A549 (cell line): ENCODE data around the gene SDS. TPM values are rescaled to one million over a fixed set of nuclear protein-coding genes. Genes with fewer than 3 reads are reported as not detected.

Source experiments
- ATAC-seq, 2 experiments: fragments of 200-7000 bp in 1 of 2; fragments of >200 bp in 1 of 2; cut with Nextera tagmentation in 1 of 2; cut with Tn5 transposase in 1 of 2; 3 replicates each; pipeline versions ENCODE4 v1.8.0 to v1.9.1; 2018 to 2020; ENCODE audit warnings: mild to moderate bottlenecking in 1 of 2, moderate library complexity in 1 of 2
- CTCF ChIA-PET: fragments of 300-600 bp; sonication (Branson Sonifier 250); formaldehyde crosslinking; extraction: SDS; loops from one replicate; lab custom pipeline; 2021; ENCODE audit warnings: antibody characterized with exemption, inconsistent platforms; lab: Yijun Ruan, JAX
- POLR2A ChIA-PET: fragments of 350-600 bp; formaldehyde crosslinking; extraction: SDS; loops from one replicate; lab custom pipeline; 2021; ENCODE audit warnings: antibody characterized with exemption, inconsistent platforms; lab: Yijun Ruan, JAX
- DNase-seq, 2 experiments: peaks; one replicate each; pipeline versions ENCODE4 v3.0.0 to v3.0.0-alpha.2; 2011 to 2016; ENCODE audit warnings: low read depth in 1 of 2, low spot score in 1 of 2
- FAIRE-seq: peaks from 2 replicates; lab custom pipeline; 2011; peaks lifted over from hg19 to GRCh38; lab: Jason Lieb, UNC
- H3K27ac ChIP-seq, 2 experiments: fragments of >200 bp; sonication (Bioruptor Twin); formaldehyde crosslinking; 3 replicates each; pipeline ENCODE4 v1.5.1; 2016 to 2017
- H3K4me1 ChIP-seq: fragments of >200 bp; sonication (Bioruptor Twin); formaldehyde crosslinking; 3 replicates; pipeline ENCODE4 v1.6.1; 2016
- H3K4me2 ChIP-seq: fragments of >200 bp; sonication (Bioruptor Twin); formaldehyde crosslinking; 3 replicates; pipeline ENCODE4 v1.6.1; 2016
- H3K4me3 ChIP-seq: fragments of >200 bp; sonication (Bioruptor Twin); formaldehyde crosslinking; 3 replicates; pipeline ENCODE4 v1.5.1; 2016
- H3K9me3 ChIP-seq: fragments of >200 bp; sonication (Bioruptor Twin); formaldehyde crosslinking; 3 replicates; pipeline ENCODE4 v1.6.1; 2016
- BHLHE40 ChIP-seq: IDR thresholded peaks from 2 replicates; pipeline ENCODE4 v1.6.1; 2012; ENCODE audit warnings: low read depth, low read length, inconsistent platforms
- CBX2 ChIP-seq: fragments of 200-600 bp; sonication (generic); IDR thresholded peaks from 2 replicates; pipeline ENCODE4 v1.6.1; 2016; ENCODE audit warnings: low read depth, mild to moderate bottlenecking, borderline replicate concordance
- CBX8 ChIP-seq: fragments of 200-600 bp; sonication (generic); IDR thresholded peaks from 2 replicates; pipeline ENCODE4 v1.6.1; 2016
- CHD2 ChIP-seq: fragments of 150-350 bp; IDR thresholded peaks from 2 replicates; pipeline ENCODE4 v1.6.1; 2014; ENCODE audit warnings: low read length; ENCODE audit not compliant: partially characterized antibody
- EP300 ChIP-seq, 2 experiments: fragments of >200 bp; sonication (Bioruptor Twin); formaldehyde crosslinking; IDR thresholded peaks; 2 replicates in 1 of 2; 3 replicates in 1 of 2; pipeline ENCODE4 v1.6.1; 2016 to 2017
- ESRRA ChIP-seq: fragments of 150-350 bp; IDR thresholded peaks from 2 replicates; pipeline ENCODE4 v1.6.1; 2014; ENCODE audit warnings: mild to moderate bottlenecking, low read length, borderline replicate concordance
- FOSB ChIP-seq: fragments of 250-450 bp; sonication (Bioruptor Pico); IDR thresholded peaks from 2 replicates; pipeline ENCODE4 v1.5.0; 2020; ENCODE audit warnings: mild to moderate bottlenecking, moderate library complexity
- FOSL2 ChIP-seq, 2 experiments: fragments of 450-650 bp in 1 of 2; fragments of >200 bp in 1 of 2; sonication (Bioruptor Twin) in 1 of 2; formaldehyde crosslinking; IDR thresholded peaks; 2 replicates each; pipeline versions ENCODE4 v1.5.0 to v1.6.1; 2016 to 2020; ENCODE audit warnings: mild to moderate bottlenecking in 1 of 2, moderate library complexity in 1 of 2
- HDAC2 ChIP-seq: fragments of 200-600 bp; sonication (generic); IDR thresholded peaks from 2 replicates; pipeline ENCODE4 v1.6.1; 2016
- HOXA7 ChIP-seq: fragments of 250-450 bp; sonication (Bioruptor Pico); IDR thresholded peaks from 2 replicates; pipeline ENCODE4 v1.5.0; 2020; ENCODE audit warnings: mild to moderate bottlenecking, moderate library complexity
- HOXB13 ChIP-seq: fragments of 250-450 bp; sonication (Bioruptor Pico); IDR thresholded peaks from 2 replicates; pipeline ENCODE4 v1.5.0; 2020; ENCODE audit warnings: low read depth, mild to moderate bottlenecking, moderate library complexity
- HOXB5 ChIP-seq: fragments of 250-450 bp; sonication (Bioruptor Pico); IDR thresholded peaks from 2 replicates; pipeline ENCODE4 v1.5.0; 2020; ENCODE audit warnings: mild to moderate bottlenecking, moderate library complexity
- JUNB ChIP-seq: fragments of >200 bp; sonication (Bioruptor Twin); formaldehyde crosslinking; IDR thresholded peaks from 2 replicates; pipeline ENCODE4 v1.6.1; 2016
- KDM5A ChIP-seq: fragments of 200-600 bp; sonication (generic); IDR thresholded peaks from 2 replicates; pipeline ENCODE4 v1.6.1; 2016; ENCODE audit warnings: antibody characterized with exemption, mild to moderate bottlenecking
- MAFK ChIP-seq: fragments of 450-650 bp; IDR thresholded peaks from 2 replicates; pipeline ENCODE4 v1.6.1; 2014; ENCODE audit not compliant: partially characterized antibody
- NPAS2 ChIP-seq: fragments of 250-450 bp; sonication (Bioruptor Pico); IDR thresholded peaks from 2 replicates; pipeline ENCODE4 v1.8.0; 2022; ENCODE audit warnings: mild to moderate bottlenecking, moderate library complexity, borderline replicate concordance
- NR3C1 ChIP-seq: fragments of >200 bp; sonication (Bioruptor Twin); formaldehyde crosslinking; IDR thresholded peaks from 3 replicates; pipeline ENCODE4 v1.6.1; 2017
- POLR2A ChIP-seq: IDR thresholded peaks from 2 replicates; pipeline ENCODE4 v1.6.1; 2012; ENCODE audit warnings: mild to moderate bottlenecking, low read length
- RARB ChIP-seq: fragments of 250-450 bp; sonication (Bioruptor Pico); IDR thresholded peaks from 2 replicates; pipeline ENCODE4 v1.8.0; 2021; ENCODE audit warnings: mild to moderate bottlenecking, moderate library complexity
- RFX5 ChIP-seq: fragments of 450-650 bp; IDR thresholded peaks from 2 replicates; pipeline ENCODE4 v1.7.1; 2014; ENCODE audit warnings: antibody characterized with exemption, mild to moderate bottlenecking, moderate library complexity
- RNF2 ChIP-seq: fragments of 200-600 bp; sonication (generic); IDR thresholded peaks from 2 replicates; pipeline ENCODE4 v1.6.1; 2016; ENCODE audit warnings: low read depth, mild to moderate bottlenecking, antibody characterized with exemption, moderate library complexity, borderline replicate concordance
- SMC3 ChIP-seq: fragments of >200 bp; sonication (Bioruptor Twin); formaldehyde crosslinking; IDR thresholded peaks from 3 replicates; pipeline ENCODE4 v1.6.1; 2018; ENCODE audit warnings: inconsistent platforms
- TP53 ChIP-seq: fragments of 250-450 bp; sonication (Bioruptor Pico); IDR thresholded peaks from 2 replicates; pipeline ENCODE4 v1.5.0; 2021; ENCODE audit warnings: mild to moderate bottlenecking, moderate library complexity
- USF2 ChIP-seq: fragments of 450-650 bp; IDR thresholded peaks from 2 replicates; pipeline ENCODE4 v1.6.1; 2014; ENCODE audit warnings: antibody characterized with exemption
- ZNF302 ChIP-seq: fragments of 250-450 bp; sonication (Bioruptor Pico); IDR thresholded peaks from 2 replicates; pipeline ENCODE4 v1.9.0; 2021; ENCODE audit warnings: inconsistent platforms, mild to moderate bottlenecking, moderate library complexity
- WGBS: methylation state at CpG from one replicate; pipeline ENCODE4 v1.1.6; 2017; ENCODE audit errors: missing lambda C conversion rate; 5-methylcytosine and 5-hydroxymethylcytosine counted together
- polyA plus RNA-seq, 4 experiments: library from polyadenylated mRNA; depleted of rRNA in 3 of 4; stranded (reverse); fragments of >200 nt; fragmentation: RNase III in 1 of 4; extraction: RNeasy Plus Mini Kit Qiagen cat#74134 plus additional on column Dnase treatment in 1 of 4; gene quantifications; 2 replicates in 3 of 4; 3 replicates in 1 of 4; pipeline ENCODE4 v1.2.3, GENCODE V29; 2011 to 2017
- TF ChIP-seq, protein P1 (sequence below): IDR thresholded peaks from 2 replicates; pipeline ENCODE4 v1.6.1; 2012; ENCODE audit warnings: low read depth, borderline replicate concordance
- TF ChIP-seq, protein P2 (sequence below): fragments of 150-350 bp; IDR thresholded peaks from 2 replicates; pipeline ENCODE4 v1.6.1; 2014; ENCODE audit warnings: low read depth, mild to moderate bottlenecking, low read length
- TF ChIP-seq, protein P3 (sequence below): fragments of >200 bp; sonication (Bioruptor Twin); formaldehyde crosslinking; IDR thresholded peaks from 3 replicates; pipeline ENCODE4 v1.5.1; 2016
- TF ChIP-seq, protein P4 (sequence below): IDR thresholded peaks from 2 replicates; pipeline ENCODE4 v1.6.1; 2012
- TF ChIP-seq, protein P5 (sequence below): fragments of >200 bp; sonication (Bioruptor Twin); formaldehyde crosslinking; IDR thresholded peaks from 3 replicates; pipeline ENCODE4 v1.6.1; 2016

SDS gene
- polyA plus RNA-seq, 2 of the 4 experiments (the other 2 are of a cell fraction) = 3.9 to 7.3 TPM

GRCh38 chr12:113359133-113359938, 44.4 kb downstream of the SDS start:
- H3K4me1 ChIP-seq = peaks cover 8% of the 10 kb centered on the region; the same call in 1 of the 3 replicates
- ChIA-PET CTCF (interaction anchor here (1.0 to 1.7 kb wide), 3 partner anchors 43 to 66 kb away, joined by 3 to 4 read pairs (median 4); no protein-coding TSS in a partner anchor), POLR2A (interaction anchor here (1.2 to 3.2 kb wide), 2 partner anchors 24 to 31 kb away, joined by 5 to 11 read pairs; partner anchors contain the start of gene SLC8B1)
- TF ChIP-seq FOSB (no peak), NR3C1 (no peak), RNF2 (no peak), RFX5 (no peak), KDM5A (no peak), NPAS2 (CRISPR knock-in tag) (no peak), CBX2 (no peak), CHD2 (no peak)
- no peak for DNase-seq
- H3K4me3 ChIP-seq = peak overlapping the region; percentile 69
- H3K4me2 ChIP-seq = peak overlapping the region; percentile 92
- no peaks in the 10 kb centered on the region for H3K9me3 ChIP-seq
- peak; percentile 15; a peak in 5 of 6 replicates for ATAC-seq
- peak overlapping the region; percentile 79 to 93 for H3K27ac ChIP-seq
- WGBS = 60% methylated on average over 10 of the region's 11 CpGs
- FAIRE-seq = no peak

DNA sequence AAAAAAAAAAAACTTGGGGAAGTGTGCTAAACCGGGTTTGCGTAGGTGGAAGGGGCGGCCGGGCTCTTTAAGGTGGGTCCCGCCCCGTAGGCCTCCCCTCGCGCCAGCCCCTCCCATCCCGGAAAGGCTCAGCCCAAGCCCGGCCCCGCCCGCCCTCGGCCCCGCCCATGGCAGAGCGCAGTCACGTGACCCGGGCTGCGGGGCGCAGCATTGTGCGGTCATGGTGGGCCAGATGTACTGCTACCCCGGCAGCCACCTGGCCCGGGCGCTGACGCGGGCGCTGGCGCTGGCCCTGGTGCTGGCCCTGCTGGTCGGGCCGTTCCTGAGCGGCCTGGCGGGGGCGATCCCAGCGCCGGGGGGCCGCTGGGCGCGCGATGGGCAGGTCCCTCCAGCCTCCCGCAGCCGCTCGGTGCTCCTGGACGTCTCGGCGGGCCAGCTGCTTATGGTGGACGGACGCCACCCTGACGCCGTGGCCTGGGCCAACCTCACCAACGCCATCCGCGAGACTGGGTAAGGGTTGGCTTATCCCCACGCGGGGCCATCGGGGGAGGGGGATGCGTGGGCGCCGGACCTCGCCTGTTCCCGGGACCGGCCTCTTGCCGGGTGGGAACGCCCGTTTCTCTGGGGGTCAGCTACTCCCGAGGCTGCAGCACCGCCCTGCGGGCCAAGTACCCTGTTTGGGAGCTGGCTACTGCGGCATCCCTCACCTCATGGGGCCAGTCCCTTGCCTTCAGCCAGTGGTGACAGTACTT, 45.1 kb downstream of the SDS start, which contains the start of gene PLBD2:
Gene PLBD2, plus strand, starts transcription at position 207 of the 752 bp plus-strand sequence. Its CDS starts 14 bp downstream, at position 221.
- H3K27ac ChIP-seq = peak within 1 kb of the TSS; percentile 79 to 93
- POLR2A ChIA-PET = interaction anchor here (1.2 to 3.2 kb wide), 2 partner anchors 24 to 30 kb away, joined by 5 to 11 read pairs; partner anchors contain the start of gene SLC8B1
- no peaks in the 10 kb centered on the region for H3K9me3 ChIP-seq
- DNase-seq = peak; percentile 93
- H3K4me2 ChIP-seq = peak within 1 kb of the TSS; percentile 92
- peaks cover 8% of the 10 kb centered on the region; the same call in 1 of the 3 replicates for H3K4me1 ChIP-seq
- H3K4me3 ChIP-seq = peak within 1 kb of the TSS; percentile 69
- WGBS = 0% methylated on average over 31 of the region's 67 CpGs
- CTCF ChIA-PET = interaction anchor here (0.7 to 1.7 kb wide), 3 partner anchors 18 to 67 kb away, joined by 3 to 5 read pairs (median 4); no protein-coding TSS in a partner anchor
- peak; percentile 90 to 91 for ATAC-seq
- FAIRE-seq = no peak
- no peak for TF ChIP-seq HOXA7 (CRISPR knock-in tag)
- TF ChIP-seq, protein P1, sequence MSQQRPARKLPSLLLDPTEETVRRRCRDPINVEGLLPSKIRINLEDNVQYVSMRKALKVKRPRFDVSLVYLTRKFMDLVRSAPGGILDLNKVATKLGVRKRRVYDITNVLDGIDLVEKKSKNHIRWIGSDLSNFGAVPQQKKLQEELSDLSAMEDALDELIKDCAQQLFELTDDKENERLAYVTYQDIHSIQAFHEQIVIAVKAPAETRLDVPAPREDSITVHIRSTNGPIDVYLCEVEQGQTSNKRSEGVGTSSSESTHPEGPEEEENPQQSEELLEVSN = no peak
- TF ChIP-seq USF2 = peak; percentile 94
- TF ChIP-seq SMC3 = no peak
- no peak for TF ChIP-seq HDAC2
- TF ChIP-seq, protein P2, sequence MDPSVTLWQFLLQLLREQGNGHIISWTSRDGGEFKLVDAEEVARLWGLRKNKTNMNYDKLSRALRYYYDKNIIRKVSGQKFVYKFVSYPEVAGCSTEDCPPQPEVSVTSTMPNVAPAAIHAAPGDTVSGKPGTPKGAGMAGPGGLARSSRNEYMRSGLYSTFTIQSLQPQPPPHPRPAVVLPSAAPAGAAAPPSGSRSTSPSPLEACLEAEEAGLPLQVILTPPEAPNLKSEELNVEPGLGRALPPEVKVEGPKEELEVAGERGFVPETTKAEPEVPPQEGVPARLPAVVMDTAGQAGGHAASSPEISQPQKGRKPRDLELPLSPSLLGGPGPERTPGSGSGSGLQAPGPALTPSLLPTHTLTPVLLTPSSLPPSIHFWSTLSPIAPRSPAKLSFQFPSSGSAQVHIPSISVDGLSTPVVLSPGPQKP = no peak
- no peak for TF ChIP-seq FOSL2 (IDR thresholded peaks at IDR 0.05)
- TF ChIP-seq FOSL2 (CRISPR knock-in tag; IDR thresholded peaks at IDR 0.05) = no peak
- no peak for TF ChIP-seq HOXB13 (CRISPR knock-in tag)
- TF ChIP-seq RARB (CRISPR knock-in tag) = no peak
- no peak for TF ChIP-seq CBX8
- no peak for TF ChIP-seq RNF2
- TF ChIP-seq ZNF302 = no peak
- peak; percentile 23; the same call in 1 of the 2 replicates for TF ChIP-seq BHLHE40
- peak; percentile 53; the same call in 1 of the 2 replicates for TF ChIP-seq KDM5A
- TF ChIP-seq, protein P3, sequence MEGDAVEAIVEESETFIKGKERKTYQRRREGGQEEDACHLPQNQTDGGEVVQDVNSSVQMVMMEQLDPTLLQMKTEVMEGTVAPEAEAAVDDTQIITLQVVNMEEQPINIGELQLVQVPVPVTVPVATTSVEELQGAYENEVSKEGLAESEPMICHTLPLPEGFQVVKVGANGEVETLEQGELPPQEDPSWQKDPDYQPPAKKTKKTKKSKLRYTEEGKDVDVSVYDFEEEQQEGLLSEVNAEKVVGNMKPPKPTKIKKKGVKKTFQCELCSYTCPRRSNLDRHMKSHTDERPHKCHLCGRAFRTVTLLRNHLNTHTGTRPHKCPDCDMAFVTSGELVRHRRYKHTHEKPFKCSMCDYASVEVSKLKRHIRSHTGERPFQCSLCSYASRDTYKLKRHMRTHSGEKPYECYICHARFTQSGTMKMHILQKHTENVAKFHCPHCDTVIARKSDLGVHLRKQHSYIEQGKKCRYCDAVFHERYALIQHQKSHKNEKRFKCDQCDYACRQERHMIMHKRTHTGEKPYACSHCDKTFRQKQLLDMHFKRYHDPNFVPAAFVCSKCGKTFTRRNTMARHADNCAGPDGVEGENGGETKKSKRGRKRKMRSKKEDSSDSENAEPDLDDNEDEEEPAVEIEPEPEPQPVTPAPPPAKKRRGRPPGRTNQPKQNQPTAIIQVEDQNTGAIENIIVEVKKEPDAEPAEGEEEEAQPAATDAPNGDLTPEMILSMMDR = no peak
- no peak for TF ChIP-seq MAFK
- TF ChIP-seq ESRRA = no peak
- TF ChIP-seq TP53 (CRISPR knock-in tag) = no peak
- TF ChIP-seq NPAS2 (CRISPR knock-in tag) = no peak
- peak; percentile 86 for TF ChIP-seq POLR2A
- TF ChIP-seq, protein P4, sequence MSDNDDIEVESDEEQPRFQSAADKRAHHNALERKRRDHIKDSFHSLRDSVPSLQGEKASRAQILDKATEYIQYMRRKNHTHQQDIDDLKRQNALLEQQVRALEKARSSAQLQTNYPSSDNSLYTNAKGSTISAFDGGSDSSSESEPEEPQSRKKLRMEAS = no peak
- TF ChIP-seq, protein P5, sequence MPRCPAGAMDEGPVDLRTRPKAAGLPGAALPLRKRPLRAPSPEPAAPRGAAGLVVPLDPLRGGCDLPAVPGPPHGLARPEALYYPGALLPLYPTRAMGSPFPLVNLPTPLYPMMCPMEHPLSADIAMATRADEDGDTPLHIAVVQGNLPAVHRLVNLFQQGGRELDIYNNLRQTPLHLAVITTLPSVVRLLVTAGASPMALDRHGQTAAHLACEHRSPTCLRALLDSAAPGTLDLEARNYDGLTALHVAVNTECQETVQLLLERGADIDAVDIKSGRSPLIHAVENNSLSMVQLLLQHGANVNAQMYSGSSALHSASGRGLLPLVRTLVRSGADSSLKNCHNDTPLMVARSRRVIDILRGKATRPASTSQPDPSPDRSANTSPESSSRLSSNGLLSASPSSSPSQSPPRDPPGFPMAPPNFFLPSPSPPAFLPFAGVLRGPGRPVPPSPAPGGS = peak; percentile 49; the same call in 1 of the 3 replicates
- TF ChIP-seq JUNB = no peak
- no peak for TF ChIP-seq EP300 (IDR thresholded peaks at IDR 0.05)
- TF ChIP-seq HOXB5 = peak; percentile 9; the same call in 1 of the 2 replicates
